Mucosa of descending colon (tissue), 3 donors: Measurements from ENCODE around the gene ADGRD1. TPM values are rescaled to one million over a fixed set of nuclear protein-coding genes. Genes with fewer than 3 reads are reported as not detected.

Experiments
- ATAC-seq: fragments of 200-7000 bp; cut with Tn5 transposase; one replicate; pipeline ENCODE4 v1.9.1; 2020; ENCODE audit warnings: mild to moderate bottlenecking, moderate library complexity
- DNase-seq, 3 donors: peaks; one replicate each; pipeline ENCODE4 v3.0.0-alpha.2; 2020
- H3K36me3 ChIP-seq: fragments of 200-600 bp; one replicate; pipeline ENCODE4 v1.8.0; 2021; ENCODE audit warnings: low read depth, mild to moderate bottlenecking
- H3K4me1 ChIP-seq: fragments of 200-600 bp; one replicate; pipeline ENCODE4 v1.8.0; 2021; ENCODE audit warnings: low read depth, mild to moderate bottlenecking
- H3K4me3 ChIP-seq: fragments of 200-600 bp; one replicate; pipeline ENCODE4 v1.8.0; 2021; ENCODE audit warnings: mild to moderate bottlenecking
- H3K9me3 ChIP-seq: fragments of 200-600 bp; one replicate; pipeline ENCODE4 v1.8.0; 2021; ENCODE audit warnings: mild to moderate bottlenecking
- intact Hi-C, 2 donors: fragments of 100-400 bp; cut with DNase I in 1 of 2; cut with micrococcal nuclease in 1 of 2; formaldehyde crosslinking; loops; one replicate each; pipeline versions ENCODE4 v1.11.0 to v1.11.1; 2022; cut with DNase I, micrococcal nuclease
- total RNA-seq, 3 donors: library from RNA; stranded (reverse); fragmentation: NEBNext Ultra II Directional in 2 of 3; extraction: Animal tissue kit (Norgen Biotek cat#: 25700) in 2 of 3; gene quantifications; one replicate each; pipeline versions ENCODE4 v1.2.1 to v1.2.4, GENCODE V29; 2021 to 2023
- TF ChIP-seq, protein P1 (sequence below): fragments of 200-600 bp; IDR thresholded peaks from one replicate; pipeline ENCODE4 v1.8.0; 2022; ENCODE audit warnings: antibody characterized with exemption, mild to moderate bottlenecking
- donor health status: DM: no; HTN: no; CAD: no; lungs with moderate emphysema.
- donor health status: DM: no; HTN: no; CAD: no.
- donor health status: DM: no; HTN: yes; CAD: no.

The ADGRD1 gene
- total RNA-seq, 3 donors from 2014 or later, result 2.6 to 18.4 (median 12.9) TPM

DNA sequence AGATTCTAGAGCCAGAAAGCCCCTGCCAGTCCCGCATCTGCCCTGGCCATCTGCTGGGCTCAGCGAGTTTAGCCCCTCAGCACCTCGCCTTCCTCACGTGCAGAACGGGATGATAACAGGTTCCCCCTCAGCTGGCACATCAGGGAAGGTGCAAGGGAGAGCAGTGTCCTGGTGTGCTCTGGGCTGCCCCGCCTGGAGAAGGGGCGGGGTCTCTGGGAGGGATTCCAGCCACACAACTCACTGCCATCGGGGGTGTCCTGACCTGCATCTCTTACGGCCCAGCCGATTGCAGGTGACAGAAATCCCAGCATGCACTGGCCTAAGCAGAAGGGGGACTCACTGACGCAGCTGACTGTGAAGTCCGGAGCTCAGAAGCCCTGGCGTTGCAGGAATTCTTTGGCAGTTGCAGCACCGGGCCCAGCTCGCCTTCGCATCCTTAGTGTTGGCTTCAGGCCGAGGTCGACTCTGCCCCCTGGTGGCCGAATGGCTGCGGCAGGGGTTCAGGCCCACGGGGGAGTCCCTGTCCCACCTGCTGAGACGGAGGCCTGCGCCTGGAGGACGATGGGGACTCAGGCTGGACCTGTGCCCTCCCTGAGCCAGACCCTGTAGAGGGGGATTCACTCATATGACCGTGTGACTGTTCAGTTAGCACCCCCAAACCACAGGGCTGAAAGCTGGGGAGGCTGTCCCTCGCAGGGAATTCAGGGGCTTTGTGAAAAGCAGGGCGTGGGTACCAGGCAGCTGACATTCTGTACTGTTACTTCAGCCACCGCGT is 178.6 kb downstream of the ADGRD1 start:
- H3K36me3 ChIP-seq, result no peaks in the 10 kb centered on the region
- TF ChIP-seq, protein P1, sequence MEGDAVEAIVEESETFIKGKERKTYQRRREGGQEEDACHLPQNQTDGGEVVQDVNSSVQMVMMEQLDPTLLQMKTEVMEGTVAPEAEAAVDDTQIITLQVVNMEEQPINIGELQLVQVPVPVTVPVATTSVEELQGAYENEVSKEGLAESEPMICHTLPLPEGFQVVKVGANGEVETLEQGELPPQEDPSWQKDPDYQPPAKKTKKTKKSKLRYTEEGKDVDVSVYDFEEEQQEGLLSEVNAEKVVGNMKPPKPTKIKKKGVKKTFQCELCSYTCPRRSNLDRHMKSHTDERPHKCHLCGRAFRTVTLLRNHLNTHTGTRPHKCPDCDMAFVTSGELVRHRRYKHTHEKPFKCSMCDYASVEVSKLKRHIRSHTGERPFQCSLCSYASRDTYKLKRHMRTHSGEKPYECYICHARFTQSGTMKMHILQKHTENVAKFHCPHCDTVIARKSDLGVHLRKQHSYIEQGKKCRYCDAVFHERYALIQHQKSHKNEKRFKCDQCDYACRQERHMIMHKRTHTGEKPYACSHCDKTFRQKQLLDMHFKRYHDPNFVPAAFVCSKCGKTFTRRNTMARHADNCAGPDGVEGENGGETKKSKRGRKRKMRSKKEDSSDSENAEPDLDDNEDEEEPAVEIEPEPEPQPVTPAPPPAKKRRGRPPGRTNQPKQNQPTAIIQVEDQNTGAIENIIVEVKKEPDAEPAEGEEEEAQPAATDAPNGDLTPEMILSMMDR, result peak; percentile 60
- ATAC-seq (peak; percentile 64), DNase-seq (peak; percentile 60 to 77 (median 67))
- no peak overlapping the region for H3K4me3 ChIP-seq
- intact Hi-C loops, result no loop called here
- peaks cover 6% of the 10 kb centered on the region for H3K9me3 ChIP-seq
- H3K4me1 ChIP-seq, result no peaks in the 10 kb centered on the region

DNA sequence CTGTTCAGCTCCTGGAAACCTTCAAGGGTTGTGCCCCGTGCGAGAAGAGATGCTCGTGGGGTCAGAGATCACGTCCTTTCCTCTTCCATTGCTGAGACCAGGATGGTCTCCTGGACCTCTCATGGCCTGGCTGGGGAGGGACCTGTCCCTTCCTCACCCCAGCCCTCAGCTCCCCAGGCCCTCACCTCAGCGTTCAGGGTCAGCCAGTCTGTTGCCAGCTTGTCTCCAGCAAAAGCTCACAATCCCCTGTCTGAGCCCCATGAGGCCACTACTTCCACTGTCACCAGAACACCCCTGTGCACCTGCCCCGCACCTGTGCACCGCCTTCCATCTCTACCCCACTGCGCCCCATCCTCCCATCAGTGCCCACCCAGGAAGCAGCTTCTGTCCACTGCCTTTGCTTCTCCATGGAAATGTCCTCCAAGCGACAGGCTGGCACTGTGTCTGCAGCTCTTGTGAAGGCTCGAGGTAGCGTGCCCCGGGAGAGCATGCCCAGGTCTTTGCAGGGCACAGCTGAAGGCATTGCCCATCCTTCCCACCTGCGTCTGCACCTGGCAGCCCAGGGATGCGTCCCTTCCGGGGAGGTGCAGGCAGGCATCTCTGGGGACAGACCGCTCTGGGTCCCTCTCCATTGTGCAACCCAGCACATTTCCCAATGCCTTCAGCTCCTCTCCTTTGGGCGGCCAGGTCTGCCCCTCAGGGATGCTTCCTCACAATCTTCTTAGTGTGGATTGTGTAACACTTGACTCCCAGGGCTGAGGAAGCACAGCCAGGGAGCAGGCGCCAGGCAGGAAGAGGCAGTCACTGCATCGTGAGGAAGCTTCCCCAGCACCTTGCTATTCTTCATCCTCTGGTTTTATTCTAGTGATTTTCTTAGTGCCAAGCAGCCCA is 179.6 kb downstream of the ADGRD1 start:
- Histone ChIP-seq H3K4me1 (no peaks in the 10 kb centered on the region), H3K9me3 (peaks cover 4% of the 10 kb centered on the region), H3K36me3 (no peaks in the 10 kb centered on the region), H3K4me3 (no peak overlapping the region)
- DNase-seq (peak in 1 of 3 donors; percentile 16), ATAC-seq (no peak)
- intact Hi-C loops, result no loop called here
- TF ChIP-seq, protein P1, result no peak

DNA sequence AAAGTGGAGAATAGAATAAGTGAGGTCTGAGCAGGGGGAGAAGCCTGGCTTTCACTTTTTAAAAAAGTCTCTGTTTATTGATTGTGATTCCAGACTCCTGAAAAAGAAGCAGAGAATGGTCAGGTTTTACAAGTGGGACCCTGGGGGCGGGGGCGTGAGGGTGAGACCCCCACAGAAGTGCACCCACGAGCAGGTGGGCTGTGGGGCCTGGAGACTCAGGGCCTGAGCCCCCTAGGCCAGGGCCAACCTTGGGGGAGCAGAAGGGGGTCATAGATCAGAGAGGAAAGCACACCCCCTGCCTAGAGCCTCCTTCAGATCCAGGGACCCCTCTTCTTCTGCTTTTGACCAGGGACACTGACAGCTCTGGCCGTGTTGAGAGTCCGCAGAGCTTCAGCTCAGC is 180.3 kb downstream of the ADGRD1 start:
- no peak for ATAC-seq
- TF ChIP-seq, protein P1, result no peak
- Histone ChIP-seq H3K9me3 (no peaks in the 10 kb centered on the region), H3K4me1 (no peaks in the 10 kb centered on the region), H3K4me3 (no peak overlapping the region), H3K36me3 (no peaks in the 10 kb centered on the region)
- intact Hi-C loops, result no loop called here
- no peak for DNase-seq

DNA sequence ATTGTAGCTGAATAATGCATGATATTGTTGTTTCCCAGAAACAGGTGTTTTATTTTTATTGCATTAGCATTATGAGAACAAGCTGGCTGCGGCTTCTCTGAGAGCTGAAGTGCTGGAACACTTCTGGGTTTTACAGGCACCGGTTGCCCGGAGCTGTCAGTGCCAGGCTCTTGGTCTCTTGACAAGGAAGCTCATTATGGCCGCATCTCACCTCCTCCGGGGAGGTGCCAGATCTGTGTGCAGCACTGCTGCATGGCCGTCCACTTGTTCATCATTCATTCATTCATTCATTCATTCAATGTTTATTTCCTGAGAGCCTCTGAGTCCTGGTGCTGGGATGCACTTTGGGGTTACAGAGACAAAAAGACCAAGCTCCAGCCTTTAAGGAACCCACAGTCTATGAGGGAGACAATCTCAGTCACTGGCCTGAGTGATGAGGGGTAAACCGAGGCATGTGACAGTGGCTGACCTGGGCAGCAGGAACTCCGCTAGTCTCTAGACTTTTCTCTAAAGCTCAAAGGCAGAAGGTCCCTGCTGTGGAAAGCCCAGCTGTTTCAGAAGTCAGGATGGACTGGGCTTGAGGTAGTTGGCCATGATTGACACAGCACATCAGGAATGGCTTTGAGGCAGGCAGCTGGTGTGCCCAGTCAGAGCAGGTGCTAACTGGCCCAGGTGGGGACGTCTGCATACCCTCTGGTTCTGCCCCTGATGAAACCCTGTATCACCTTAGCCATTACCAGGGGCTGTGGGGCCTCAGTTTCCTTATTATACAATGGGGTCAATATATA is 181.0 kb downstream of the ADGRD1 start:
- intact Hi-C loops, result no loop called here

DNA sequence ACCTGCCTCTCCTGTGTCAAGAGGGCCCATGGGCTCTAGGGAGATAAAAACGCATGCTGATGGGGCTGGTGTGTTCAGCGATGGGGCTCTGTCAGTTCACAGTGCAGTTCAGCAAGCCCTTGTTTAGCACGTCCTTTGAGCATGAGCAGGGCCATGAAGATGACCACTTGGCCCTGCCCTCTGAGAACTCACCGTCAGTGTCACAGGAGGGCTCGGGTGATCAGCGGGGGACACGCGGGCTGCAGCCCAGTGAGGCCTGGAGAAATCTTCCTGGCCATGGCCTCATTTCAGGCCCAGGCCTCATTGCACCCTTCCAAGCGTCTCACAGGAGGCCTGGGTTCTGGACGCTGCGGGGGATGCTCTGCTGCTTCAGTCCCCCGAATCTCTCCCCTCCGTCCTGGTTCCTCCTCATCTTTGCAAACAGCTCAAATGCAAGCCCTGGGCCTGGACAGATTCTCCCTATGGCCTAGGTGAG is 181.6 kb downstream of the ADGRD1 start:
- Histone ChIP-seq H3K9me3 (no peaks in the 10 kb centered on the region), H3K4me3 (no peak overlapping the region), H3K36me3 (no peaks in the 10 kb centered on the region), H3K4me1 (no peaks in the 10 kb centered on the region)
- intact Hi-C loops, result no loop called here
- TF ChIP-seq, protein P1, result no peak
- ATAC-seq, result no peak
- DNase-seq, result no peak

More for the DNA sequence above, 181.0 kb downstream of the ADGRD1 start:
- no peaks in the 10 kb centered on the region for H3K9me3 ChIP-seq
- DNase-seq, result no peak
- no peaks in the 10 kb centered on the region for H3K4me1 ChIP-seq
- no peak overlapping the region for H3K4me3 ChIP-seq
- TF ChIP-seq, protein P1, result no peak
- ATAC-seq, result no peak
- no peaks in the 10 kb centered on the region for H3K36me3 ChIP-seq
